HEK293 (cell line): ENCODE measurements around the gene APOL4.
A peak's percentile ranks its signal among the peaks of the same experiment; 100 is the strongest.

Experiments
- CTCF ChIA-PET: fragments of 350-600 bp; formaldehyde crosslinking; extraction: SDS; loops from one replicate; lab custom pipeline; 2021; ENCODE audit warnings: antibody characterized with exemption; lab: Yijun Ruan, JAX
- POLR2A ChIA-PET: fragments of 300-600 bp; formaldehyde crosslinking; extraction: SDS; loops from one replicate; lab custom pipeline; 2020; ENCODE audit warnings: antibody characterized with exemption, inconsistent platforms; lab: Yijun Ruan, JAX
- H3K27ac ChIP-seq: fragments of 200-500 bp; sonication (Bioruptor generic); 2 replicates; pipeline ENCODE4 v1.5.1; 2014; ENCODE audit warnings: low read depth, low read length, control low read depth, inconsistent platforms; ENCODE audit errors: extremely low read depth
- H3K36me3 ChIP-seq, 2 experiments: fragments of 200-500 bp in 1 of 2; sonication (Bioruptor generic) in 1 of 2; 1 replicate in 1 of 2; 2 replicates in 1 of 2; pipeline ENCODE4 v1.5.1; 2014 to 2017; ENCODE audit warnings: inconsistent platforms in 2 of 2, low read length in 2 of 2; ENCODE audit not compliant: control insufficient read depth in 2 of 2, insufficient read depth in 1 of 2
- H3K4me1 ChIP-seq: fragments of 200-500 bp; sonication (Bioruptor generic); 2 replicates; pipeline ENCODE4 v1.5.1; 2014; ENCODE audit warnings: mild to moderate bottlenecking, low read length, inconsistent platforms; ENCODE audit not compliant: control insufficient read depth, insufficient read depth
- H3K4me3 ChIP-seq: 2 replicates; pipeline ENCODE4 v1.5.1; 2011; ENCODE audit warnings: low read depth, mild to moderate bottlenecking, control low read depth, low read length, moderate library complexity
- H3K9me3 ChIP-seq: fragments of 200-500 bp; sonication (Bioruptor generic); 2 replicates; pipeline ENCODE4 v1.5.1; 2014; ENCODE audit warnings: low read depth, low read length, inconsistent platforms; ENCODE audit not compliant: control insufficient read depth, insufficient read depth
- ATF2 ChIP-seq: fragments of 450-650 bp; formaldehyde crosslinking; IDR thresholded peaks from 2 replicates; pipeline ENCODE4 v1.5.1; 2016; ENCODE audit warnings: missing biosample characterization, missing genetic modification characterization, low read depth
- EGR2 ChIP-seq: fragments of 450-650 bp; formaldehyde crosslinking; IDR thresholded peaks from 2 replicates; pipeline ENCODE4 v1.5.1; 2016; ENCODE audit warnings: low read depth, missing biosample characterization, missing genetic modification characterization
- KLF16 ChIP-seq: fragments of 450-650 bp; formaldehyde crosslinking; IDR thresholded peaks from 2 replicates; pipeline ENCODE4 v1.5.1; 2017; ENCODE audit warnings: missing biosample characterization, missing genetic modification characterization
- SCRT2 ChIP-seq: fragments of 450-650 bp; formaldehyde crosslinking; IDR thresholded peaks from 2 replicates; pipeline ENCODE4 v1.5.1; 2016; ENCODE audit warnings: missing biosample characterization, missing genetic modification characterization
- ZFHX2 ChIP-seq: fragments of 450-650 bp; formaldehyde crosslinking; conservative IDR thresholded peaks from 2 replicates; pipeline ENCODE4 v1.5.1; 2016; ENCODE audit warnings: missing biosample characterization, missing genetic modification characterization
- ZFP37 ChIP-seq: fragments of 450-650 bp; formaldehyde crosslinking; IDR thresholded peaks from 2 replicates; pipeline ENCODE4 v1.5.1; 2016; ENCODE audit warnings: missing biosample characterization, missing genetic modification characterization
- ZNF140 ChIP-seq: fragments of 450-650 bp; formaldehyde crosslinking; IDR thresholded peaks from 2 replicates; pipeline ENCODE4 v1.5.1; 2016; ENCODE audit warnings: missing biosample characterization, missing genetic modification characterization
- ZNF202 ChIP-seq: fragments of 450-650 bp; formaldehyde crosslinking; IDR thresholded peaks from 2 replicates; pipeline ENCODE4 v1.5.1; 2016; ENCODE audit warnings: missing biosample characterization, missing genetic modification characterization, borderline replicate concordance
- ZNF311 ChIP-seq: fragments of 450-650 bp; formaldehyde crosslinking; IDR thresholded peaks from 2 replicates; pipeline ENCODE4 v1.5.1; 2017; ENCODE audit warnings: missing biosample characterization, missing genetic modification characterization, borderline replicate concordance
- ZNF433 ChIP-seq: fragments of 450-650 bp; formaldehyde crosslinking; IDR thresholded peaks from 2 replicates; pipeline ENCODE4 v1.5.1; 2016; ENCODE audit warnings: missing biosample characterization, missing genetic modification characterization, low read depth
- ZNF449 ChIP-seq: fragments of 450-650 bp; formaldehyde crosslinking; IDR thresholded peaks from 2 replicates; pipeline ENCODE4 v1.5.1; 2017; ENCODE audit warnings: missing biosample characterization, mild to moderate bottlenecking, missing genetic modification characterization, moderate library complexity
- ZNF521 ChIP-seq: fragments of 450-650 bp; formaldehyde crosslinking; IDR thresholded peaks from 2 replicates; pipeline ENCODE4 v1.5.1; 2017; ENCODE audit warnings: missing biosample characterization, mild to moderate bottlenecking, missing genetic modification characterization
- ZNF660 ChIP-seq: fragments of 450-650 bp; IDR thresholded peaks from 2 replicates; pipeline ENCODE4 v1.5.1; 2018; ENCODE audit warnings: missing biosample characterization, mild to moderate bottlenecking, missing genetic modification characterization
- ZNF747 ChIP-seq: fragments of 450-650 bp; formaldehyde crosslinking; IDR thresholded peaks from 2 replicates; pipeline ENCODE4 v1.5.1; 2016; ENCODE audit warnings: missing biosample characterization, missing genetic modification characterization

Gene APOL4

GRCh38 chr22:36175892-36176291 lies 25.7 kb downstream of the APOL4 start (continued):
- TF ChIP-seq ZNF449 (no peak), KLF16 (no peak), ZNF521 (tag by site-specific recombination) (no peak), ZNF433 (tag by site-specific recombination) (no peak), ZFP37 (tag by site-specific recombination) (no peak), ZNF311 (no peak)

- Histone ChIP-seq H3K4me1 (no peaks in the 10 kb centered on the region), H3K27ac (no peak overlapping the region), H3K4me3 (no peak overlapping the region), H3K9me3 (no peaks in the 10 kb centered on the region), H3K36me3 (no peaks in the 10 kb centered on the region)
- peak; percentile 54 for TF ChIP-seq SCRT2 (tag by site-specific recombination)
- TF ChIP-seq ZNF747 (tag by site-specific recombination), result no peak
- TF ChIP-seq ZNF140 (tag by site-specific recombination), result no peak
- ChIA-PET CTCF (interaction anchor here (0.8 to 1.4 kb wide), 3 partner anchors 8 to 10 kb away, joined by 3 to 5 read pairs (median 4); no protein-coding TSS in a partner anchor), POLR2A (no interaction called here)
These were observed 29.7 kb downstream of the APOL4 start for GRCh38 chr22:36171941-36172340.

GRCh38 chr22:36166518-36167220 lies 34.9 kb downstream of the APOL4 start:
- ChIA-PET CTCF (no interaction called here), POLR2A (no interaction called here)
- TF ChIP-seq EGR2 (tag by site-specific recombination), result no peak
- TF ChIP-seq ZNF202 (tag by site-specific recombination), result no peak
- H3K4me1 ChIP-seq, result no peaks in the 10 kb centered on the region
- H3K4me3 ChIP-seq, result no peak overlapping the region
- no peaks in the 10 kb centered on the region for H3K36me3 ChIP-seq
- no peaks in the 10 kb centered on the region for H3K9me3 ChIP-seq
- no peak overlapping the region for H3K27ac ChIP-seq

- POLR2A ChIA-PET, result no interaction called here
- H3K4me3 ChIP-seq, result no peak overlapping the region
These were observed 35.5 kb downstream of the APOL4 start for GRCh38 chr22:36166086-36166485.

More at GRCh38 chr22:36166086-36166485, 35.5 kb downstream of the APOL4 start:
- CTCF ChIA-PET, result interaction anchor here (1.1 to 1.2 kb wide), 2 partner anchors 12 to 14 kb away, joined by 3 read pairs; no protein-coding TSS in a partner anchor
- TF ChIP-seq ZNF660 (tag by site-specific recombination) (no peak), ZFHX2 (no peak), ATF2 (peak; percentile 48; the same call in 1 of the 2 replicates)
- no peaks in the 10 kb centered on the region for H3K36me3 ChIP-seq
- H3K9me3 ChIP-seq, result no peaks in the 10 kb centered on the region
- H3K27ac ChIP-seq, result no peak overlapping the region
- H3K4me1 ChIP-seq, result no peaks in the 10 kb centered on the region
